ENCODE measurements around the gene TMEM259.

The TMEM259 gene

GRCh38 chr19:999379-999719 is 21.6 kb downstream of the TMEM259 start:
- no peaks in the 10 kb centered on the region for H3K36me3 Mint-ChIP-seq (ENCODE audit: low read depth)
- peaks cover 17% of the 10 kb centered on the region for H3K4me1 Mint-ChIP-seq
- H3K4me3 Mint-ChIP-seq = peak overlapping the region; percentile 70
- TF ChIP-seq CTCF (IDR thresholded peaks at IDR 0.05) = no peak
- H3K9me3 Mint-ChIP-seq = no peaks in the 10 kb centered on the region
- H3K27me3 Mint-ChIP-seq (ENCODE audit: low read depth, poor library complexity) = peaks cover 64% of the 10 kb centered on the region
- no peak for DNase-seq
- no peak overlapping the region for H3K27ac Mint-ChIP-seq

- DNase-seq = no peak
- H3K27ac Mint-ChIP-seq = no peak overlapping the region
- TF ChIP-seq CTCF (IDR thresholded peaks at IDR 0.05) = no peak
- H3K27me3 Mint-ChIP-seq (ENCODE audit: low read depth, poor library complexity) = peaks cover 64% of the 10 kb centered on the region
- H3K4me3 Mint-ChIP-seq = peak overlapping the region; percentile 19
- H3K36me3 Mint-ChIP-seq (ENCODE audit: low read depth) = no peaks in the 10 kb centered on the region
- peaks cover 24% of the 10 kb centered on the region for H3K4me1 Mint-ChIP-seq
- H3K9me3 Mint-ChIP-seq = no peaks in the 10 kb centered on the region
These were observed 22.9 kb downstream of the TMEM259 start for GRCh38 chr19:998064-998463.

GRCh38 chr19:996051-996838 is 24.7 kb downstream of the TMEM259 start:
- H3K4me1 Mint-ChIP-seq = peaks cover 28% of the 10 kb centered on the region
- peak overlapping the region; percentile 25 for H3K4me3 Mint-ChIP-seq
- H3K9me3 Mint-ChIP-seq = no peaks in the 10 kb centered on the region
- H3K27ac Mint-ChIP-seq = no peak overlapping the region
- peaks cover 57% of the 10 kb centered on the region for H3K27me3 Mint-ChIP-seq (ENCODE audit: low read depth, poor library complexity)
- peaks cover 5% of the 10 kb centered on the region for H3K36me3 Mint-ChIP-seq (ENCODE audit: low read depth)
- TF ChIP-seq CTCF (IDR thresholded peaks at IDR 0.05) = no peak
- peak; percentile 55 for DNase-seq

GRCh38 chr19:995051-995827 is 25.7 kb downstream of the TMEM259 start:
- Mint-ChIP-seq H3K9me3 (no peaks in the 10 kb centered on the region), H3K4me1 (peaks cover 28% of the 10 kb centered on the region), H3K27me3 (ENCODE audit: low read depth, poor library complexity) (peaks cover 52% of the 10 kb centered on the region), H3K27ac (no peak overlapping the region), H3K36me3 (ENCODE audit: low read depth) (peaks cover 5% of the 10 kb centered on the region), H3K4me3 (no peak overlapping the region)
- DNase-seq = no peak
- TF ChIP-seq CTCF (IDR thresholded peaks at IDR 0.05) = no peak

GRCh38 chr19:994516-994915 is 26.4 kb downstream of the TMEM259 start:
- no peak for DNase-seq
- peaks cover 46% of the 10 kb centered on the region for H3K27me3 Mint-ChIP-seq (ENCODE audit: low read depth, poor library complexity)
- no peak for TF ChIP-seq CTCF (IDR thresholded peaks at IDR 0.05)
- no peak overlapping the region for H3K27ac Mint-ChIP-seq
- H3K9me3 Mint-ChIP-seq = no peaks in the 10 kb centered on the region
- peaks cover 5% of the 10 kb centered on the region for H3K36me3 Mint-ChIP-seq (ENCODE audit: low read depth)
- peaks cover 28% of the 10 kb centered on the region for H3K4me1 Mint-ChIP-seq
- H3K4me3 Mint-ChIP-seq = no peak overlapping the region

Data from nephron progenitor cell (in vitro differentiated cells).